A549 (cell line): ENCODE measurements around the gene DIP2C. TPM values are rescaled to one million over a fixed set of nuclear protein-coding genes. Genes with fewer than 3 reads are reported as not detected.

Experiments
- ATAC-seq, 2 experiments: fragments of 200-7000 bp in 1 of 2; fragments of >200 bp in 1 of 2; cut with Nextera tagmentation in 1 of 2; cut with Tn5 transposase in 1 of 2; 3 replicates each; pipeline versions ENCODE4 v1.8.0 to v1.9.1; 2018 to 2020; ENCODE audit warnings: mild to moderate bottlenecking in 1 of 2, moderate library complexity in 1 of 2
- CTCF ChIA-PET: fragments of 300-600 bp; sonication (Branson Sonifier 250); formaldehyde crosslinking; extraction: SDS; loops from one replicate; lab custom pipeline; 2021; ENCODE audit warnings: antibody characterized with exemption, inconsistent platforms; lab: Yijun Ruan, JAX
- POLR2A ChIA-PET: fragments of 350-600 bp; formaldehyde crosslinking; extraction: SDS; loops from one replicate; lab custom pipeline; 2021; ENCODE audit warnings: antibody characterized with exemption, inconsistent platforms; lab: Yijun Ruan, JAX
- DNase-seq, 2 experiments: peaks; one replicate each; pipeline versions ENCODE4 v3.0.0 to v3.0.0-alpha.2; 2011 to 2016; ENCODE audit warnings: low read depth in 1 of 2, low spot score in 1 of 2
- FAIRE-seq: peaks from 2 replicates; lab custom pipeline; 2011; peaks lifted over from hg19 to GRCh38; lab: Jason Lieb, UNC
- H3K27ac ChIP-seq, 2 experiments: fragments of >200 bp; sonication (Bioruptor Twin); formaldehyde crosslinking; 3 replicates each; pipeline ENCODE4 v1.5.1; 2016 to 2017
- H3K4me1 ChIP-seq: fragments of >200 bp; sonication (Bioruptor Twin); formaldehyde crosslinking; 3 replicates; pipeline ENCODE4 v1.6.1; 2016
- H3K4me2 ChIP-seq: fragments of >200 bp; sonication (Bioruptor Twin); formaldehyde crosslinking; 3 replicates; pipeline ENCODE4 v1.6.1; 2016
- H3K4me3 ChIP-seq: fragments of >200 bp; sonication (Bioruptor Twin); formaldehyde crosslinking; 3 replicates; pipeline ENCODE4 v1.5.1; 2016
- H3K9me3 ChIP-seq: fragments of >200 bp; sonication (Bioruptor Twin); formaldehyde crosslinking; 3 replicates; pipeline ENCODE4 v1.6.1; 2016
- BHLHE40 ChIP-seq: IDR thresholded peaks from 2 replicates; pipeline ENCODE4 v1.6.1; 2012; ENCODE audit warnings: low read depth, low read length, inconsistent platforms
- CBX2 ChIP-seq: fragments of 200-600 bp; sonication (generic); IDR thresholded peaks from 2 replicates; pipeline ENCODE4 v1.6.1; 2016; ENCODE audit warnings: low read depth, mild to moderate bottlenecking, borderline replicate concordance
- CEBPB ChIP-seq, 2 experiments: fragments of >200 bp in 1 of 2; sonication (Bioruptor Twin) in 1 of 2; formaldehyde crosslinking in 1 of 2; IDR thresholded peaks; 2 replicates each; pipeline ENCODE4 v1.6.1; 2012 to 2016
- FOSL2 ChIP-seq, 2 experiments: fragments of 450-650 bp in 1 of 2; fragments of >200 bp in 1 of 2; sonication (Bioruptor Twin) in 1 of 2; formaldehyde crosslinking; IDR thresholded peaks; 2 replicates each; pipeline versions ENCODE4 v1.5.0 to v1.6.1; 2016 to 2020; ENCODE audit warnings: mild to moderate bottlenecking in 1 of 2, moderate library complexity in 1 of 2
- FOXS1 ChIP-seq: fragments of 250-450 bp; sonication (Bioruptor Pico); IDR thresholded peaks from 2 replicates; pipeline ENCODE4 v1.5.0; 2020; ENCODE audit warnings: mild to moderate bottlenecking, moderate library complexity
- HEYL ChIP-seq: fragments of 250-450 bp; sonication (Bioruptor Pico); IDR thresholded peaks from 2 replicates; pipeline ENCODE4 v1.8.0; 2021; ENCODE audit warnings: mild to moderate bottlenecking, moderate library complexity
- HOXA7 ChIP-seq: fragments of 250-450 bp; sonication (Bioruptor Pico); IDR thresholded peaks from 2 replicates; pipeline ENCODE4 v1.5.0; 2020; ENCODE audit warnings: mild to moderate bottlenecking, moderate library complexity
- HOXB5 ChIP-seq: fragments of 250-450 bp; sonication (Bioruptor Pico); IDR thresholded peaks from 2 replicates; pipeline ENCODE4 v1.5.0; 2020; ENCODE audit warnings: mild to moderate bottlenecking, moderate library complexity
- JUN ChIP-seq, 2 experiments: fragments of >200 bp; sonication (Bioruptor Twin); formaldehyde crosslinking; IDR thresholded peaks; 2 replicates in 1 of 2; 3 replicates in 1 of 2; pipeline ENCODE4 v1.6.1; 2016 to 2017
- KDM1A ChIP-seq: fragments of 200-600 bp; sonication (generic); IDR thresholded peaks from 2 replicates; pipeline ENCODE4 v1.6.1; 2016; ENCODE audit warnings: low read depth, mild to moderate bottlenecking
- MAFK ChIP-seq: fragments of 450-650 bp; IDR thresholded peaks from 2 replicates; pipeline ENCODE4 v1.6.1; 2014; ENCODE audit not compliant: partially characterized antibody
- NR3C1 ChIP-seq: fragments of >200 bp; sonication (Bioruptor Twin); formaldehyde crosslinking; IDR thresholded peaks from 3 replicates; pipeline ENCODE4 v1.6.1; 2017
- PHF8 ChIP-seq: fragments of 200-600 bp; sonication (generic); IDR thresholded peaks from 2 replicates; pipeline ENCODE4 v1.6.1; 2016; ENCODE audit warnings: low read depth, mild to moderate bottlenecking, antibody characterized with exemption, moderate library complexity, borderline replicate concordance
- RCOR1 ChIP-seq: fragments of 150-350 bp; IDR thresholded peaks from 2 replicates; pipeline ENCODE4 v1.6.1; 2014; ENCODE audit warnings: antibody characterized with exemption, low read length, low read depth
- RFX5 ChIP-seq: fragments of 450-650 bp; IDR thresholded peaks from 2 replicates; pipeline ENCODE4 v1.7.1; 2014; ENCODE audit warnings: antibody characterized with exemption, mild to moderate bottlenecking, moderate library complexity
- SMC3 ChIP-seq: fragments of >200 bp; sonication (Bioruptor Twin); formaldehyde crosslinking; IDR thresholded peaks from 3 replicates; pipeline ENCODE4 v1.6.1; 2018; ENCODE audit warnings: inconsistent platforms
- TP53 ChIP-seq: fragments of 250-450 bp; sonication (Bioruptor Pico); IDR thresholded peaks from 2 replicates; pipeline ENCODE4 v1.5.0; 2021; ENCODE audit warnings: mild to moderate bottlenecking, moderate library complexity
- ZC3H11A ChIP-seq: fragments of 450-650 bp; IDR thresholded peaks from 2 replicates; pipeline ENCODE4 v1.6.1; 2014; ENCODE audit warnings: antibody characterized with exemption, mild to moderate bottlenecking
- ZFP36 ChIP-seq: fragments of 450-650 bp; IDR thresholded peaks from 2 replicates; pipeline ENCODE4 v1.6.1; 2014; ENCODE audit warnings: borderline replicate concordance; ENCODE audit not compliant: partially characterized antibody
- WGBS: methylation state at CpG from one replicate; pipeline ENCODE4 v1.1.6; 2017; ENCODE audit errors: missing lambda C conversion rate; 5-methylcytosine and 5-hydroxymethylcytosine counted together
- polyA plus RNA-seq, 4 experiments: library from polyadenylated mRNA; depleted of rRNA in 3 of 4; stranded (reverse); fragments of >200 nt; fragmentation: RNase III in 1 of 4; extraction: RNeasy Plus Mini Kit Qiagen cat#74134 plus additional on column Dnase treatment in 1 of 4; gene quantifications; 2 replicates in 3 of 4; 3 replicates in 1 of 4; pipeline ENCODE4 v1.2.3, GENCODE V29; 2011 to 2017
- TF ChIP-seq, protein P1 (sequence below): fragments of >200 bp; sonication (Bioruptor Twin); formaldehyde crosslinking; IDR thresholded peaks from 2 replicates; pipeline ENCODE4 v1.6.1; 2016
- TF ChIP-seq, protein P2 (sequence below): fragments of >200 bp; sonication (Bioruptor Twin); formaldehyde crosslinking; IDR thresholded peaks from 3 replicates; pipeline ENCODE4 v1.5.1; 2016
- TF ChIP-seq, protein P3 (sequence below): fragments of >200 bp; sonication (Bioruptor Twin); formaldehyde crosslinking; IDR thresholded peaks from 3 replicates; pipeline ENCODE4 v1.6.1; 2016
- TF ChIP-seq, protein P4 (sequence below): fragments of 450-650 bp; IDR thresholded peaks from 2 replicates; pipeline ENCODE4 v1.6.1; 2014; ENCODE audit warnings: antibody characterized with exemption
- TF ChIP-seq, protein P5 (sequence below): IDR thresholded peaks from 2 replicates; pipeline ENCODE4 v1.6.1; 2012; ENCODE audit warnings: low read depth, borderline replicate concordance

DIP2C gene
- polyA plus RNA-seq, 2 of the 4 experiments (the other 2 are of a cell fraction): 3.7 to 5.0 TPM

DNA sequence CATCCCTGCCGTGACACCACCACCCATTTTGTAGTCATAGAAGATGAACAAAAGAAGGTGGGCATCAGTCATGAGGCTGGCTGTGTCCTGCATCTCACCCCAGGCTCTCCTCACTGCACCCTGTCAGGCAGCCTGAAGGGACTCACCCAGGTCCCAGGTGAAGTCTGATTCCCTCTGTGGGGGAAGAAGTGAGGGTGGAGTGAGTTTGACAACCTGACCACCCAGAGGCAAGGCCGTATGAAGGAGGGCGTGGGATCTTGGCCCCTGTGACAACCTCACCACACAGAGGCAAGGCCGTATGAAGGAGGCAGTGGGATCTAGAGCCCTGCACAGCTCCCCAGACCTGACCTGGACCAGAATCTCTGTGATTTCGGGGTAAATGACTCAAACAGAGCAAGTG, 152.5 kb downstream of the DIP2C start:
- ChIA-PET POLR2A (no interaction called here), CTCF (interaction anchor here (0.6 kb wide), 1 partner anchor 26 kb away, joined by 3 read pairs; no protein-coding TSS in a partner anchor)
- Histone ChIP-seq H3K4me1 (no peaks in the 10 kb centered on the region), H3K27ac (no peak overlapping the region), H3K9me3 (no peaks in the 10 kb centered on the region), H3K4me2 (no peak overlapping the region), H3K4me3 (no peak overlapping the region)
- ATAC-seq (no peak), DNase-seq (no peak), FAIRE-seq (no peak)
- WGBS: 82% methylated on average over 5 of the region's 5 CpGs
- TF ChIP-seq PHF8 (no peak), KDM1A (no peak), HOXB5 (no peak), FOXS1 (CRISPR knock-in tag) (no peak), ZC3H11A (no peak), MAFK (no peak), NR3C1 (no peak)
- TF ChIP-seq, protein P1, sequence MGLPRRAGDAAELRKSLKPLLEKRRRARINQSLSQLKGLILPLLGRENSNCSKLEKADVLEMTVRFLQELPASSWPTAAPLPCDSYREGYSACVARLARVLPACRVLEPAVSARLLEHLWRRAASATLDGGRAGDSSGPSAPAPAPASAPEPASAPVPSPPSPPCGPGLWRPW: no peak
- TF ChIP-seq, protein P2, sequence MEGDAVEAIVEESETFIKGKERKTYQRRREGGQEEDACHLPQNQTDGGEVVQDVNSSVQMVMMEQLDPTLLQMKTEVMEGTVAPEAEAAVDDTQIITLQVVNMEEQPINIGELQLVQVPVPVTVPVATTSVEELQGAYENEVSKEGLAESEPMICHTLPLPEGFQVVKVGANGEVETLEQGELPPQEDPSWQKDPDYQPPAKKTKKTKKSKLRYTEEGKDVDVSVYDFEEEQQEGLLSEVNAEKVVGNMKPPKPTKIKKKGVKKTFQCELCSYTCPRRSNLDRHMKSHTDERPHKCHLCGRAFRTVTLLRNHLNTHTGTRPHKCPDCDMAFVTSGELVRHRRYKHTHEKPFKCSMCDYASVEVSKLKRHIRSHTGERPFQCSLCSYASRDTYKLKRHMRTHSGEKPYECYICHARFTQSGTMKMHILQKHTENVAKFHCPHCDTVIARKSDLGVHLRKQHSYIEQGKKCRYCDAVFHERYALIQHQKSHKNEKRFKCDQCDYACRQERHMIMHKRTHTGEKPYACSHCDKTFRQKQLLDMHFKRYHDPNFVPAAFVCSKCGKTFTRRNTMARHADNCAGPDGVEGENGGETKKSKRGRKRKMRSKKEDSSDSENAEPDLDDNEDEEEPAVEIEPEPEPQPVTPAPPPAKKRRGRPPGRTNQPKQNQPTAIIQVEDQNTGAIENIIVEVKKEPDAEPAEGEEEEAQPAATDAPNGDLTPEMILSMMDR: no peak
- TF ChIP-seq, all 56 proteins: peak for 0

DNA sequence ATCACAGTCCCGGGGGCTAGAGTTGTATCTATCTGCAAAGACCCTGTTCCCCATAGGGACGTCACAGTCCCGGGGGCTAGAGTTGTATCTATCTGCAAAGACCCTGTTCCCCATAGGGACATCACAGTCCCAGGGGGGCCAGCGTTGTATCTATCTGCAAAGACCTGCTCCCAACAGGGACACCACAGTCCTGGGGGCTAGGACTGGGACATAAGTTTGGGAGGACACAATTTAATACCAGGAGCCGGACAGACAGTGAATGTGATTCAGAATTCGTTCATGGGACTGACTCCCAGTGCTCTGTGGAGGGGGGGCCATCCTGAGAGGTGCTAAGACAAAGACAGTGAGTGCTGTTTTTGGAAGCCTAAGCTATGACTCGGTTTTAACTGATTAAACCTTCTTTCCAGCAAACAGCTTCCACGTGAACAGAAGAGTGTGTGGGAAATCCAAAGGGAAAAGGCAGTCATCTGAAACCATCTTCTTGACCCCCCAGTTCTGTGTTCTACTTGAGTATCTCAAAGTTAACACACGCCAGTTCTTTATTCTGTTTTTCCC, 153.0 kb downstream of the DIP2C start:
- 80% methylated on average over 9 of the region's 9 CpGs for WGBS
- no peak overlapping the region for H3K4me3 ChIP-seq

DNA sequence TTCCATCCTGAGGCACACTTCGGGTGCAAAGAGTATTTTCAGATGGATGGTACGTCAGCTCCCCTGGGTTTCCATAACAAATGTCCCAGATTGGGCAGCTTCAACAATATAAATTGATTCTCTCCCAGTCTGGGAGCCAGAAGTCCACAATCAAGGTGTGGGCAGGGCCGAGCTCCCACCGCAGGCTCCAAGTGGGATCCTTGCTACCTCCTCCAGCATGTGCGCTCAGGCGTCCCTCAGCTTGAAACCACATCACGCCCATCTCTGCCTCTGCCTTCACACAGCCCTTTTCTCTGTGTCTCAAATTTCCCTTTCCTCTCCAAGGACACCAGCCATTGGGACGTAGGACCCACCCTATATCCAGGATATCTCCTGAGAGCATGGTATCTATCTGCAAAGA, 153.5 kb downstream of the DIP2C start:
- POLR2A ChIA-PET: no interaction called here
- no peak for FAIRE-seq
- 89% methylated on average over 8 of the region's 8 CpGs for WGBS
- CTCF ChIA-PET: no interaction called here
- no peak for ATAC-seq
- no peak overlapping the region for H3K4me2 ChIP-seq
- DNase-seq: no peak
- no peak overlapping the region for H3K4me3 ChIP-seq
- H3K9me3 ChIP-seq: no peaks in the 10 kb centered on the region
- no peak for TF ChIP-seq CEBPB (IDR thresholded peaks at IDR 0.05)
- TF ChIP-seq JUN (IDR thresholded peaks at IDR 0.05): no peak
- no peak for TF ChIP-seq FOSL2 (IDR thresholded peaks at IDR 0.05)
- no peak for TF ChIP-seq FOSL2 (CRISPR knock-in tag; IDR thresholded peaks at IDR 0.05)
- no peak overlapping the region for H3K27ac ChIP-seq
- H3K4me1 ChIP-seq: no peaks in the 10 kb centered on the region

More for the DNA sequence above, 153.0 kb downstream of the DIP2C start:
- Histone ChIP-seq H3K27ac (no peak overlapping the region), H3K9me3 (no peaks in the 10 kb centered on the region), H3K4me2 (no peak overlapping the region), H3K4me1 (no peaks in the 10 kb centered on the region)
- DNase-seq (no peak), FAIRE-seq (no peak), ATAC-seq (no peak)
- ChIA-PET POLR2A (no interaction called here), CTCF (no interaction called here)
- TF ChIP-seq CEBPB (IDR thresholded peaks at IDR 0.05) (no peak), HOXA7 (CRISPR knock-in tag) (no peak), FOSL2 (IDR thresholded peaks at IDR 0.05) (no peak), FOSL2 (CRISPR knock-in tag; IDR thresholded peaks at IDR 0.05) (no peak), RCOR1 (no peak), BHLHE40 (no peak), ZFP36 (no peak), PHF8 (no peak), TP53 (no peak), CBX2 (no peak), SMC3 (no peak), HEYL (no peak), RFX5 (no peak)
- TF ChIP-seq, protein P3, sequence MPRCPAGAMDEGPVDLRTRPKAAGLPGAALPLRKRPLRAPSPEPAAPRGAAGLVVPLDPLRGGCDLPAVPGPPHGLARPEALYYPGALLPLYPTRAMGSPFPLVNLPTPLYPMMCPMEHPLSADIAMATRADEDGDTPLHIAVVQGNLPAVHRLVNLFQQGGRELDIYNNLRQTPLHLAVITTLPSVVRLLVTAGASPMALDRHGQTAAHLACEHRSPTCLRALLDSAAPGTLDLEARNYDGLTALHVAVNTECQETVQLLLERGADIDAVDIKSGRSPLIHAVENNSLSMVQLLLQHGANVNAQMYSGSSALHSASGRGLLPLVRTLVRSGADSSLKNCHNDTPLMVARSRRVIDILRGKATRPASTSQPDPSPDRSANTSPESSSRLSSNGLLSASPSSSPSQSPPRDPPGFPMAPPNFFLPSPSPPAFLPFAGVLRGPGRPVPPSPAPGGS: no peak
- TF ChIP-seq, protein P4, sequence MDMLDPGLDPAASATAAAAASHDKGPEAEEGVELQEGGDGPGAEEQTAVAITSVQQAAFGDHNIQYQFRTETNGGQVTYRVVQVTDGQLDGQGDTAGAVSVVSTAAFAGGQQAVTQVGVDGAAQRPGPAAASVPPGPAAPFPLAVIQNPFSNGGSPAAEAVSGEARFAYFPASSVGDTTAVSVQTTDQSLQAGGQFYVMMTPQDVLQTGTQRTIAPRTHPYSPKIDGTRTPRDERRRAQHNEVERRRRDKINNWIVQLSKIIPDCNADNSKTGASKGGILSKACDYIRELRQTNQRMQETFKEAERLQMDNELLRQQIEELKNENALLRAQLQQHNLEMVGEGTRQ: no peak
- TF ChIP-seq, protein P5, sequence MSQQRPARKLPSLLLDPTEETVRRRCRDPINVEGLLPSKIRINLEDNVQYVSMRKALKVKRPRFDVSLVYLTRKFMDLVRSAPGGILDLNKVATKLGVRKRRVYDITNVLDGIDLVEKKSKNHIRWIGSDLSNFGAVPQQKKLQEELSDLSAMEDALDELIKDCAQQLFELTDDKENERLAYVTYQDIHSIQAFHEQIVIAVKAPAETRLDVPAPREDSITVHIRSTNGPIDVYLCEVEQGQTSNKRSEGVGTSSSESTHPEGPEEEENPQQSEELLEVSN: no peak
- TF ChIP-seq, protein P1: no peak
- TF ChIP-seq, all 56 proteins: peak for 0
